T-helper 17 cell (primary cell): ENCODE data around the gene TSHR. TPM values are rescaled to one million over a fixed set of nuclear protein-coding genes. Genes with fewer than 3 reads are reported as not detected.

Experiments used
- ATAC-seq: fragments of 150-1000 bp; cut with Tn5 transposase; 2 replicates; pipeline ENCODE4 v1.10.0; 2021; ENCODE audit warnings: mild to moderate bottlenecking, moderate library complexity
- DNase-seq, 3 donors: peaks; one replicate each; pipeline versions ENCODE4 v3.0.0 to v3.0.0-alpha.2; 2020 to 2021
- H3K9me3 ChIP-seq: one replicate; pipeline ENCODE4 v1.7.0; 2013; ENCODE audit warnings: low read length, mild to moderate bottlenecking; ENCODE audit not compliant: control insufficient read depth, poor library complexity, severe bottlenecking
- H3K27ac Mint-ChIP-seq: one replicate; pipeline ENCODE4 v1.8.0; 2022; ENCODE audit warnings: mild to moderate bottlenecking, moderate library complexity, mixed read lengths
- H3K27me3 Mint-ChIP-seq: one replicate; pipeline ENCODE4 v1.8.0; 2022; ENCODE audit warnings: mixed read lengths
- H3K36me3 Mint-ChIP-seq: one replicate; pipeline ENCODE4 v1.8.0; 2022; ENCODE audit warnings: low read depth, mixed read lengths
- H3K4me1 Mint-ChIP-seq: one replicate; pipeline ENCODE4 v1.8.0; 2022; ENCODE audit warnings: mild to moderate bottlenecking, mixed read lengths
- H3K4me3 Mint-ChIP-seq: one replicate; pipeline ENCODE4 v1.8.0; 2022; ENCODE audit warnings: mild to moderate bottlenecking, moderate library complexity, mixed read lengths
- total RNA-seq, 4 donors: library from RNA in 2 of 4; stranded (reverse) in 2 of 4; gene quantifications; one replicate each; pipeline ENCODE4 v1.2.3 and lab custom pipeline; 2022 to 2026

TSHR gene
- total RNA-seq, 2 donors from 2014 or later, result 0.13 to 0.50 TPM

DNA sequence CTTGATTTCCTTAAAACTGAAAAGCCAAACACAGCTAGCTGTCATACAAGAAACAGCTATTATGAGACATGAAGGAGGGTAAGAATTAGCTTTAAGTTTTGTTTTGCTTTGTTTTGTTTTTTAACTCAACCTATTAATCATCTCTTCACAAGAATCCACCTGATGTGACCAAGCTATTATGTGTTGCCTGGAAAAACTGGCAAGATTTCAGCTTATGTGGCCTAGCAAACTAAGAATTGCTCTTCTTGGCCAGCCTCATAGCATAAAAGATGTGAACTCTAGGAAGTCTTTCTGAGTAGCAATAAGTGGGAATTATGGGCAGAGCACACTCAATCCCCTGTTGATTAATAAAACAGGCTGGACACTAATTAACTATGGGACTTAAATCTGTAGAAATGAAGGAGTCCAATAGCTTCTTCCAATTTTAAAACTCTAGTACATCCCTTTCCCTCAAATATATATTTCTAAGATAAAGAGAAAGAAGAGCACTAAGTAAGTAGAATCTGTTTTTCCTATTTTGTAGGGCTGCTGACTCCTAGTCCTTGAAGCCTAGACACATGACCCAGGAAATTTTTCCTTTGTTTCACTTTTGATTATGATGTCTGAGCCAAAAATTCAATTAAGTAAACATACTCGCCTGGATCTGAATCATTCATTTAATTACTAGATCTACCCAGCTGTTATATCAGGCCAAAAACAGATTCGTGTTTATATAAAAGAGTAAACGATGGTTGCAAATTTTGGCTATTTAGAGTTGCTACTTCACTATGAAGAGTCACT, 189.6 kb downstream of the TSHR start:
- H3K9me3 ChIP-seq, result no peaks in the 10 kb centered on the region
- Mint-ChIP-seq H3K27ac (no peak overlapping the region), H3K27me3 (no peaks in the 10 kb centered on the region), H3K4me3 (no peak overlapping the region), H3K4me1 (peaks cover 11% of the 10 kb centered on the region), H3K36me3 (no peaks in the 10 kb centered on the region)
- DNase-seq (no peak), ATAC-seq (no peak)

DNA sequence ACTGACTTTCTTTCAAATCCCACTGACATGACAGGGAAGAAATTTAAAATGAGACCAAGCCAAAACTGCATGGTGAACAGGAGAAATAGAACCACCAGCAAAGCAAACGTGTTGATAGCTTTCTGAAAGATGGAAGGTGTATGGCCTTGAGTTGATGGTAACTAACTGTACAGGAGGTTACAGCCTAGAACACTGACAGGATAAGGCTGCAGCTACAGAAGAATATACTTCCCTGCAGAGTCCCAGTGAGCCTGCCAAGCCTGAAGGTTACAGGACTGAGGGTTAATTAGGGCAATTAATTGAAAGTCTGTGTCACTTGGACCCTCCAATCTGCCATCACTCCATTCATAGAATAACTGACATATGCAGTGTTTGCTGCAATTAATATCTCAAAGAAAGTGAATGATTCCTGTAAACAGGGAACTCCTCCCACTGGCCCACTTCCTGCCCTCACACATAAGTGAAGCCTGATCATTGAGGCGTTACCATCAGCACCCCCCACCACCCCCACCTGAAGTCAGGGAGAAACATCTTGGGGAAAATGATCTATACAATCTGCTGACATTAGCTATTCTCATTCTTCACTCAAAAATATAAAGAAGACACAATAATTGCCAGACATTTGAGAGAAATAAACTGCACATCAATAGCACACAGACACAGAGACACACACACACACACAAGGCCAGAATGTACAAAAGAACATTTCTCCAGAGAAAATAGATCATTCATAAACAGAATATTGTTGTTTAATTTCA, 191.9 kb downstream of the TSHR start:
- DNase-seq (no peak), ATAC-seq (no peak)
- Mint-ChIP-seq H3K27ac (peak overlapping the region; percentile 19), H3K36me3 (no peaks in the 10 kb centered on the region), H3K27me3 (no peaks in the 10 kb centered on the region), H3K4me3 (no peak overlapping the region), H3K4me1 (peaks cover 11% of the 10 kb centered on the region)
- no peaks in the 10 kb centered on the region for H3K9me3 ChIP-seq

DNA sequence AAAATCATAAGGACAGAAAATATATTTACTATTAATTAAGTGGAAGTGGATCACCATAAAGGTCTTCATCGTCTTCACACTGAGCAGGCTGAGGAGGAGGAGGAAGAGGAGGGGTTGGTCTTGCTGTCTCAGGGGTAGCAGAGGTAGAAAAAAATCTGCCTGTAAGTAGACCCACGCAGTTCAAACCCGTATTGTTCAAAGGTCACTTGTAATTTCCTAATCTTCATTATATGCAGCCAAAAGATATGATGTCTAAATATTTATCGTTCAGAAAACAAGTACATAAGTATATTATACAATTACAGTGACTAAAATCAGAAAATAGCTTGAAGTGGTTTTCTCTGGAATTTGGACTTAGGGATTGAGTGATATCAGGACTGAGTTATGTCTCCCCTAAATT, 193.2 kb downstream of the TSHR start:
- no peaks in the 10 kb centered on the region for H3K27me3 Mint-ChIP-seq
- H3K4me3 Mint-ChIP-seq, result no peak overlapping the region
- peaks cover 11% of the 10 kb centered on the region for H3K4me1 Mint-ChIP-seq
- H3K27ac Mint-ChIP-seq, result no peak overlapping the region
- peaks cover 5% of the 10 kb centered on the region for H3K36me3 Mint-ChIP-seq
- DNase-seq (no peak), ATAC-seq (no peak)
- no peaks in the 10 kb centered on the region for H3K9me3 ChIP-seq

DNA sequence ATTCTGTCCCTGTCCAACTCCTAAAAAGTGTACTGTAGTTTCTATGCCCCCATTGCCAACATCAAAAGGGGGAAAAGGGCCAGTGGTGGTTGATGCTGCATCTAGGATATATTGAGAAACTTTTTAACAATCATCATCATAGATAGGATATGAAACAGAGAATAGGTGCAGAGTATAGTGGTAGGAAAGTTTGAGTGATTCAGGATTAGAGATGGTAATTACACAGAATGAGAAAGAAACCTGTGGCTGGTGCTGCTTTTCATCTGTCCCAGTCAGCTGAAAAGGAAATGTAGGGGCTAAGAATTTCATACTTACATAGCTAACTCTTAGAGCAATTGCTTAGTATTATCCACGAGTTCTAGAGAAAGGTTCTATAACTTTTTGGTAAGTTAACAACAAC, 197.8 kb downstream of the TSHR start:
- ATAC-seq (no peak), DNase-seq (no peak)
- H3K9me3 ChIP-seq, result no peaks in the 10 kb centered on the region
- no peak overlapping the region for H3K27ac Mint-ChIP-seq
- no peak overlapping the region for H3K4me3 Mint-ChIP-seq
- no peaks in the 10 kb centered on the region for H3K27me3 Mint-ChIP-seq
- H3K4me1 Mint-ChIP-seq, result no peaks in the 10 kb centered on the region
- H3K36me3 Mint-ChIP-seq, result peaks cover 5% of the 10 kb centered on the region

DNA sequence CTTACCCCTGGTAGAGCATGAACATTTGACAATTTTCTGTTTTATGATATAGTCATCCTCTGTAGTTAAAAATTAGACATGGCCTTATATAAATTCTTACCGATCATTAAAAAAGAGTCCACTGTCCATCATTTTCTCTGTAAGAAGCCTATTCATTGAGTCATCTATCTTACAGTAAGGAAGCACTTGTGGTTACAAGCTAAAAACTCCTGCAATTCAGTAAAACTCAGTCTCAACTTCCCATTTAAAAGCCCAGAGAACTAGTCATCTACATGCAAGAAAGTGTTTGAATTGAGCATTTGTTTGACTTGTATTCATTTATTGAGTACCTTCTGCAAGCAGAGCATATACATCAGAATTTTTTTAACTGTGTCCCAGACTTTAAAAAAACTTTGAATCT, 202.0 kb downstream of the TSHR start:
- ATAC-seq (no peak), DNase-seq (no peak)
- no peak overlapping the region for H3K27ac Mint-ChIP-seq
- H3K27me3 Mint-ChIP-seq, result no peaks in the 10 kb centered on the region
- no peaks in the 10 kb centered on the region for H3K9me3 ChIP-seq
- H3K4me1 Mint-ChIP-seq, result peaks cover 3% of the 10 kb centered on the region
- H3K36me3 Mint-ChIP-seq, result peaks cover 5% of the 10 kb centered on the region
- no peak overlapping the region for H3K4me3 Mint-ChIP-seq

DNA sequence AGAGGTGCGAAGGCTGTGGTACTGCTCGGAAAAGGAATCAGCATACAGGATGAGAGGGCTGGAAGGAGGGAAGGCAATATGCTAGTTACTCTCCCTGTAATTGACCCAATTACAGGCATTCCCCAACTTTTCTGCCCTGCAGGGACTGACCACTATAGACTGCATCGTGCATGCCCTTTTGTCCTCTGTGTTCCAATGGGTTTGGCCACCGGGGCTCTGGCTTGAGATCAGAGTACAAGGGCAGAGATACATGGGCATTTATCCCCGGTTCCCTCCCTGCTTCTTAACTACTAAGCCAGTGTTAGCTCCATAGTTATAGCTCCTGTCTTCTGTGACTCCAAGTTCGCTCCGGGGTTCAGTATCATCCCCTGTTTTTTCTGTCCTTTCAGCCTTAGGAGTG, 205.7 kb downstream of the TSHR start:
- H3K4me3 Mint-ChIP-seq, result no peak overlapping the region

DNA sequence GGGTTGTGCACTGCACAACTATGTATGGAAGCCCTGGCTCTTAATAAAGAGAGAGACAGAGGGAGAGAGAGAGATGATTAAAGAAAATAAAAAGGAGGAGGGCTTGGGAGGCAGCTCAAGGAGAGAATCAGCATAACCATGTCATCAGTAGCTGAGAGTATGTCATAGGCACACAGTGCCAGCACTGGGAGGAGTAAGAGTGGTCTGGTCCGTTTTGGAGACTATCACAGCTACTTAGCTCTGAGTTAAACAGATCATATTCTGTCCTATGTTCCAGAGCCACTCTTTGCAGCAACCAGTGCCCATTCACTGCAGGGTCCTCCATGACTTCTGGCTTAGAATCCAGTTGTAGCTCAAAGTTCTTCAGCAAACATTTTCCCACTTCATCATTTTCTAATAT, 206.3 kb downstream of the TSHR start:
- ATAC-seq (no peak), DNase-seq (no peak)
- Mint-ChIP-seq H3K36me3 (no peaks in the 10 kb centered on the region), H3K27me3 (no peaks in the 10 kb centered on the region), H3K4me1 (peaks cover 3% of the 10 kb centered on the region), H3K4me3 (no peak overlapping the region), H3K27ac (no peak overlapping the region)
- H3K9me3 ChIP-seq, result no peaks in the 10 kb centered on the region

More for the DNA sequence above, 205.7 kb downstream of the TSHR start:
- Mint-ChIP-seq H3K36me3 (no peaks in the 10 kb centered on the region), H3K4me1 (peaks cover 3% of the 10 kb centered on the region), H3K27ac (no peak overlapping the region), H3K27me3 (no peaks in the 10 kb centered on the region)
- no peaks in the 10 kb centered on the region for H3K9me3 ChIP-seq
- DNase-seq (no peak), ATAC-seq (no peak)

DNA sequence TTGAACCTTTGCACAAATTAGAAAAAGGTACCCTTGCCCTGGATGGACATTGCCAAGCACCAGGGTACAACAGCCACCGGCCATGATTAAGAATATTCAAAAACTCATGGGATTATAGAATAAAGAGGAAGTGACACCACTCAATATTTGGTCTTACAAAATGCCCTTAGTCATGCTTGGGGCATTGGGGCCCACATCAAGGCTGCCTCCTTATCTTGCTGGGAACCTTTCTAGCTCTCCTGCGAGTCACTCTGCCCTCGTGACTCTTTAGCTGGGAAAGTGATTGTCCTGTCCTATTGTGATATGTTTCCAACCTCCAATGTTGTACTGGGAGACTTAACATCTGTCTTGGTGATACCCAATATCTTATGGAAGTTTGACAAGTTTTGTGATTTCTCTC, 207.5 kb downstream of the TSHR start:
- ATAC-seq (no peak), DNase-seq (no peak)
- peaks cover 3% of the 10 kb centered on the region for H3K4me1 Mint-ChIP-seq
- H3K4me3 Mint-ChIP-seq, result no peak overlapping the region
- no peaks in the 10 kb centered on the region for H3K9me3 ChIP-seq
- H3K36me3 Mint-ChIP-seq, result no peaks in the 10 kb centered on the region
- no peaks in the 10 kb centered on the region for H3K27me3 Mint-ChIP-seq
- H3K27ac Mint-ChIP-seq, result no peak overlapping the region

DNA sequence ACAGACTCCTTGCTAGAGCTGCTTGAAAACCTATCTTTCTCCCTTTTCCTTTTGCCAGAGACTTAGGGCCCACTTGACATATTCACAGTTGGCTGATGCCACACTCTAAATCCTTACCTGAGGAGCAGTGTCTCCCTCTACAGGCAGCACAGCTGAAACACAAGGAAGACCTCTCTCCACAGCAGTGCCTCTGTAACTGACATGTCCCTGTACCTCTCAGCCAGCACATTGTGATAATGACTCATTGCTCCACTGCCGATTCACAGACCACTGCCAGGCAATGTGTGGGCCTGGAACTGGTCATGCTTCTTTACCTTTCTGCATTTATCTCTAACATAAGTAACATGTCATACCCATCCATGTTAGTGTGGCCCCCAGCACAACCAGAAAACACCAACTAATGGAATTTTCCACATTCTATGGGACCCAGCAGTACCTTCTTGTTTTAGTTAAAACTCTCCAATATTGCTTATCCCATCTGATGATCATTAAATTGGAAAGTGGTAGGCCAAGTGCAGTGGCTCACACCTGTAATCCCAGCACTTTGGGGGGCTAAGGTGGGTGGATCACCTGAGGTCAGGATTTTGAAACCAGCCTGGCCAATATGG, 208.8 kb downstream of the TSHR start:
- no peak overlapping the region for H3K27ac Mint-ChIP-seq
- no peaks in the 10 kb centered on the region for H3K27me3 Mint-ChIP-seq
- no peak overlapping the region for H3K4me3 Mint-ChIP-seq
- DNase-seq (peak in 1 of 3 donors; percentile 7), ATAC-seq (peak; percentile 79)
- H3K36me3 Mint-ChIP-seq, result no peaks in the 10 kb centered on the region
- peaks cover 5% of the 10 kb centered on the region for H3K4me1 Mint-ChIP-seq
- no peaks in the 10 kb centered on the region for H3K9me3 ChIP-seq

DNA sequence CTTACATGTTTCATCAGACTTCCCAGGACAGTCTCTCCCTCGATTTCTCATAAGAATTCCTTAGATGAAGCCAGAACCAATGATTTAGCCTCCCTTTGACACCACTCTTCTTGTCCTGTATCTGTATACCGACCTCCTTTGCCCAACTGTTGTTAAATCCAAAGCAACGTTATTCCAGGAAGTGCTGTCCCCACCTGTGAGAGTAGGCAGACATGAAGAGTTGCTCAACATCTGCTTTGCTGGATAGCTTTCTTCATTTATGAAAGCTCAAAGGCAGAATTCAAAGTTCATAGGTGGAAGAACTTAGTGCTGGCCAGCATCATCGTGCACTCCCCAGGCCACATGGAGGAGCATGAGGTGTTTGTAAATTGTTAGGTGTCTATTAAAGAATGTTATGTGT, 209.8 kb downstream of the TSHR start:
- Mint-ChIP-seq H3K4me3 (no peak overlapping the region), H3K36me3 (no peaks in the 10 kb centered on the region), H3K27ac (no peak overlapping the region), H3K27me3 (no peaks in the 10 kb centered on the region), H3K4me1 (peaks cover 14% of the 10 kb centered on the region)
- H3K9me3 ChIP-seq, result no peaks in the 10 kb centered on the region
- ATAC-seq, result no peak
- no peak for DNase-seq

DNA sequence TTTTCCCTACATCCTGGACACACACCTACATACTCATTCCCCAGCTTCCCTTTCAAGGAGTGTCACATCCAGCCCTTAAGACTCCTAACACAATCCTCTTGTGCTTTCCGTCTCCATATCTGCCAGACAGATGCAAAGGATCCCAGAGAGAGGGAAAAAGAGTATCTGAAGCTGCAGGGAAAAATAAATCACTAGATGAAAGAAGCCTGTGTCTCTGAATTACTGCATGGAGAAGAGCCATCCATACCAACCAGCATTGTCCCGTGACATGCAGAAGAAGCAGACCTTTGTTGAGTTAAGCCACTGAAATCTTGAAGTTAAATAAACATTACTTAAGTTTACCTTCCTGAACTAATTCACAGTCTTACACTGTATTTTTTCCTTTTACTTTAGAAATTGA, 210.7 kb downstream of the TSHR start:
- H3K4me1 Mint-ChIP-seq, result peaks cover 21% of the 10 kb centered on the region
- ATAC-seq, result no peak
- H3K27me3 Mint-ChIP-seq, result no peaks in the 10 kb centered on the region
- H3K27ac Mint-ChIP-seq, result no peak overlapping the region
- no peaks in the 10 kb centered on the region for H3K36me3 Mint-ChIP-seq
- DNase-seq, result no peak
- no peak overlapping the region for H3K4me3 Mint-ChIP-seq
- no peaks in the 10 kb centered on the region for H3K9me3 ChIP-seq

DNA sequence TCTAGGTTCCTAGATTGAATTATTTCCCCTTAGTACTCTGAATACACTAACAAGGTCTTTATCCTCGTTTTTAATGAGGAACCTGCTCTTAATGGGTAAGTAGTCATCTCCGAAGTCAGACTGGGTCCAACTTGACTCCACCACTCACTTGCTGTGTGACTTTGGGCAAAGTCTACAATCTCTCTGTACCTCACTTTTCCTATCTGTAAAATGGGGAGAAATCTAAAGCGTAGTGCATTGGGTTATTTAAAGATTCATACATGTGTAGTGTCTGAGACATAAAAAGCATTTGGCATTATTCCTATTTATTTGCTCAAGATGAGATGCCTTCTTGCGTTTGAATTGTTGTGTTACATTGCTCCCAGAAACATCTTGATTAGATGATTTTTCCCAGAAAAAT, 213.8 kb downstream of the TSHR start:
- H3K4me3 Mint-ChIP-seq, result peak overlapping the region; percentile 94

DNA sequence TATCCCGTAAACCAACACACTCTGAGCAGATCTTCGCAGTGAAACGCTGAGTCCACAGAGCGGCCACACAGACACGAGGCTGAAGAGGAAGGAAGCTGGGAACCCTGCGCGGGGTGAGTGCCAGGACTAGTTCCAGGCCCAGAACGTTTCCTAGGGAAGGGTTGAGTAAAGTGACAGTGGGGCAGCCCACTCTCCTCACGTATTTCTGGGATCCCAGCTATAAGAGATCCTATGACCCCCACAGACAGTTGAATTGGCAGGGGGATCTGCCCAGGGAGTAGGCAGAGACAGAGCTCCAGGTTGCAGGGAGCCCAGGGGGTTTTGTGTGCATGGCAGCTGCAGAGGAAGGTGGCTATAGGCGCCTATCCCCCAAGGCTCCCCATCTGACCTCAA, 214.3 kb downstream of the TSHR start:
- Mint-ChIP-seq H3K4me3 (peak overlapping the region; percentile 94), H3K27me3 (no peaks in the 10 kb centered on the region), H3K36me3 (no peaks in the 10 kb centered on the region), H3K27ac (peak overlapping the region; percentile 92), H3K4me1 (peaks cover 19% of the 10 kb centered on the region)
- DNase-seq, result peak in 2 of 3 donors; percentile 5 to 11
- H3K9me3 ChIP-seq, result no peaks in the 10 kb centered on the region
- peak; percentile 18 for ATAC-seq

More for the DNA sequence above, 213.8 kb downstream of the TSHR start:
- Mint-ChIP-seq H3K36me3 (no peaks in the 10 kb centered on the region), H3K27me3 (no peaks in the 10 kb centered on the region), H3K4me1 (peaks cover 19% of the 10 kb centered on the region), H3K27ac (peak overlapping the region; percentile 92)
- no peaks in the 10 kb centered on the region for H3K9me3 ChIP-seq
- DNase-seq, result no peak
- no peak for ATAC-seq
